ENCODE results near the gene NAIF1.
A peak's percentile ranks its signal among the peaks of the same experiment; 100 is the strongest.
"Not testable (repeated sequence)": the region's sequence is repeated elsewhere in the genome, so short reads cannot be mapped to it uniquely, and the experiment has no call there.

The NAIF1 gene

DNA sequence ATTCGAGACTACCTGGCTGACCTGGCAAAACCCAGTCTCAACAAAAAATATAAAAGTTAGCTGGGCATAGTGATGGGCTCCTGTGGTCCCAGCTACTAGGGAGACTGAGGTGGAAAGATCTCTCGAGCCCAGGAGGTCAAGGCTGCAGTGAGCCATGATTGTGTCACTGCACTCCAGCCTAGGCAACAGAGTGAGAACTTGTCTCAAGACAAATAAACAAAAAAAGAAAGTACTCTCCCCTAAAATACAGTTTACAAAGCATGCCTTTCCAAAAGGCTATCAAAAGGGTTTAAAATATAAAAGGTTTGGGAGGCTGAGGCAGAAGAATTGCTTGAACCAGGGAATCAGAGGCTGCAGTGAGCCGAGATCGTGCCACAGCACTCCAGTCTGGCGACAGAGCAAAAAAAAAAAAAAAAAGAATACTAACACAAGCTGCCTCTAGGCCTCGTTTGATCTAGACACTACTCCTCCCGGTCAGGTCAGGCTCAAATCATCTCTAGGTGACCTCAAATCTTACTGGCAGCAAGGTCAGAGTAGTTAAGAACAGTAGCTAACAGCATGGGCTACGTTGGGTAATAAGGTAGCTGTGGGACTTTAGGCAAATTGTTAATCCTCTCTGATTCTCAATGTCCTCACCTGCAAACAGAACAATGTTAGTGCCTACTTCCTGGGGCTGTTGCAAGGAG lies 9.3 kb downstream of the NAIF1 start:
- no peak for DNase-seq (ENCODE audit: low read depth)

DNA sequence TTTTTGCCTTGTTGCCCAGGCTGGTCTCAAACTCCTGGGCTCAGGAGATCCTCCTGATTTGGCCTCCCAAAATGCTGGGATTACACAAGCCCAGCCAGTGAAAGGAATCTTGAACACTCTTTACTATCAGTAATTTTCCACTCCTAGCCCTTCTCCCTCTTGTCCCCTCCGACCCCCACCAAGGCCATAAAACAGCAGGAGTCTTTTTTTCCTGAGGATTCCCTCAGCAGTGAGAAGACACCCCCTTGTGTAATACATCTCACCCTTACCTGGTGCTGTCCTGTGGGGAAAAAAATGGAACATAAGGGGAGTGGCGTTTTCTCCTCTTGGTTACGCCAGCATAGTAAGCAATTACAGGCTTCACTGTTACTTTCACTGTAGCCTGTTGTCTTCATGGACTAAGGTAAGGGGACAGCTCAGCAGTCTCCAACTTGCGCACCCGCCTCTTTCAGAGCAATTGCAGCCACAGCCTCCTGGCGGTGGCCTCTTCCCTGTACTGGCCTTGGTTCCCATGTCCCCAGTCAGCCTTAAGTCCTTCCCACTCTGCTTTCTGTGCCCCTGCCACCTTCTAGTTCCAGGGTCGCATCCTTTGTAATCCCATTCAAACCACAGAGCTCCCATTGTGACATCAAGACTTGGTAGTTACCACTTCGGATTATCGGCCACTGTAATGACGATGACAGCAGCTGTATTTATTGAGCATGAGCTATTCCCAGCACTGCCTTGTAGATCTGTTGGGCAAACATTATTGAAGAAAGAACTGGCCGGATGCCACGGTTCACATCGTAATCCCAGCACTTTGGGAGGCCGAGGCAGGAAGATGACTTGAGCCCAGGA lies 10.0 kb downstream of the NAIF1 start:
- no peak for DNase-seq (ENCODE audit: low read depth)

DNA sequence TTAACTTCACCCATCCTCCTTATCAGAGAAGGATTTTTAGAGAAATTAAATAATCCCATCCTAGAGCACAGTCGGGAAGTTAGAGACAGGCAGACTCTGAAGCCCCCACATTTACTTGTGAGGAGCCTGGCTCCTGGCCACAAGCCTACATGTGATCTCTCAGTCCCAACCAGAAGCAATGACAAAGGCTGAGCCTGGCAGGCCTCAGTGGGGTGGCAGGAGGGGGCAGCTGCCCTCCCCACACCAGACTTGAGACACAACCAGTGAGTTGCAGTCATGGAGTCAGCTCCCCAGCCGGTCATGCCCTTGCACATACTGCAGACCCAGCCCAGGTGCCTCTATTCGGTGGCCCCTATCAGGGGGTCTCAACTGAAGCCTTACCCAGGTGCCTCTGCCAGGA lies 11.0 kb downstream of the NAIF1 start:
- DNase-seq (ENCODE audit: low read depth), result no peak

DNA sequence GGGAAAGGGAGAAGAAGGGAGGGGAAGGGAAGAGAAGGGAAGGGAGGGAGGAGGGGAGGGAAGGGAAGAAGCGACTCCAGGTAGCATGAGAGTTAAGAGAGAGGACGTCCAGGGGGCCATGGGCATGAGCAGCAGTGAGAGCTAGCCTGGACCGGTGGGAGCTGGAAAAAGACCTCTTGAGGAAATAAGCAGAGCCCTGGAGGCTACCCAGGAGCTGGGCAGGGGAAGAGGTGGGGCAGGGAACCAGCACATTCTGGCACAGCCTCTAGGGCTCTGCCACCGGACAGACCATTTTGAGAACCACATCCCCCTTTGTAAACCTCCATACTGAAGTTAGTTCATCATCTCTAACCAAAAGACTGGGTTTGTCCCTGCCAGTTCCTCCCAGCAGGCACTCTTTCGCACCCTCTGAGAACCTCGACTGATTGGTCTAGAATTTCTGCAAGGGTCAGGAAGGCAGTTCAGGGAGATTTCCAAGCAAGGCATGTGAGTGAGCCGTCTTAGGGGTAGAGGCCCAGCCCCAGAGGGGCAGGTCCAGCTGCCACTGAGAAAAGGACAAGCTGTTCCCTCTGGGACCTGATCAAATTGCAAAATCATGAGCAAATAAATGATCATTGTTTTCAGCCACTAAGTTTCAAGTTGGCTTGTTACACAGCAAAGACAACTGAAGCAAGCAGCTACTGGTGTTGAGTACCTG lies 11.6 kb downstream of the NAIF1 start:
- DNase-seq (ENCODE audit: low read depth), result no peak

DNA sequence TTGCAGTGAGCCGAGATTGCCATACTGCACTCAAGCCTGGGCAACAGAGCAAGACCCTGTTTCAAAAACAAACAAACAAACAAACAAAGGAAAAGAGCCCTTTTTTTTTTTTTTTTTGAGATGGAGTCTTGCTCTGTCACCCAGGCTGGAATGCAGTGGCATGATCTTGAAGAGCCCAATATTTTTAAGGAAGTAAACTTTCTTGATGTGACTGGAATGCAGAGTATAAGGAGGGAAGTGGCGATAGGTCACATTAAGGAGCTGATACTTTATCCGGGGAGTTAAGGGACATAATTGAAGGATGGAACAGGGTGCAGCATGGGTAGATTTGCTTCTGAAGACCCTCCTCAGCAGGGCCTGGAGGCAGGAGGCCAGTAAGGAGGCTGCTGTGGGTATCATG lies 13.0 kb downstream of the NAIF1 start:
- no peak for DNase-seq (ENCODE audit: low read depth)

DNA sequence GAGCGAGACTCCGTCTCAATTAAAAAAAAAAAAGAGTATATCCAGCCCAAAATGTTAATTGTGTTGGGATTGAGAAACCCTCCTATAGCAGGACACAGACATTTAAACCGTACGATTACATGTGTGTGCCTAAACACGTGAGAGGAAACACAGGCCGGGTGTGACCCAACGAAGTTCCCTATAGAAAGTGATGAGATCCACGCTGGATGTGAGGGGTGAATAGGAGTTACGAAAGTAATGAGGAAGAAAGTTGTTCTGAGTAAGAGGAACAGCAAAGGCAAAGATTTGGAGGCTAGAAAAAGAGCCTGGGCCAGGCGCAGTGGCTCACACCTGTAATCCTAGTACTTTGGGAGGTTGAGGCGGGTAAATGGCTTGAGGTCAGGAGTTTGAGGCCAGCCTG lies 13.6 kb downstream of the NAIF1 start:
- no peak for DNase-seq (ENCODE audit: low read depth)

DNA sequence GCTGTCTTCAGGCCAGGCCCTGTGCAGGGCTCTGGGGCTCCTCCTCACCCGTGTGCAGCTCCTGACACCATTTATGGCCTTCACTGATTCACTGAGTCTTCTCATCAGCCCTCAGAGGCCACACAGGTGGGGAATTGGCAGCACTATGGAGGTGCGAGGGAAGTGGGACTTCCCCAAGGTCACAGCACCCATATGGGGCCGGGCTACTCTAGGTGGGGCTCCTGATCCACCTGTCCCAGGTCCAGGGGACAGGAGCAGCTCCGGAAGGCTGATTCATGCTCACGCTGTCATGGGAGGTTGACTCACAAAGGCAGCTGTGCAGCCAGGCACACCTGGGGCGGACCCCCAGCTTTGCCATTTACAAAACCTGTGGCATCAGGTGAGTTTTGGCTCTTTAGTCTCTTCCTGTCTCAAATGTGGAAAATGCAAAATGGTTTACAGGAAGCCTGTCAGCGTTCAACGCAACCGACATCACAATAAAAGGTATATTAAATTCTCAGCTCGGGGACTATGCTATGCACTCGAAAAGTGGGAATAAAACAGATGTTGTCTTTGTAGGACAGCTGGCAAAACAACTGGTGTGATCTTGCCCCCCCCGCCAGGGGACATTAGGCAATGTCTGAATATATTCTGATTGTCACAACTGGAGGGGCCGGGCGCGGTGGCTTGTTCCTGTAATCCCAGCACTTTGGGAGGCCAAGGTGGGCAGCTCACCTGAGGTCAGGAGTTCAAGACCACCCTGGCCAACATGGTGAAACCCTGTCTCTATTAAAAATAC lies 15.0 kb downstream of the NAIF1 start:
- DNase-seq (ENCODE audit: low read depth), result no peak

DNA sequence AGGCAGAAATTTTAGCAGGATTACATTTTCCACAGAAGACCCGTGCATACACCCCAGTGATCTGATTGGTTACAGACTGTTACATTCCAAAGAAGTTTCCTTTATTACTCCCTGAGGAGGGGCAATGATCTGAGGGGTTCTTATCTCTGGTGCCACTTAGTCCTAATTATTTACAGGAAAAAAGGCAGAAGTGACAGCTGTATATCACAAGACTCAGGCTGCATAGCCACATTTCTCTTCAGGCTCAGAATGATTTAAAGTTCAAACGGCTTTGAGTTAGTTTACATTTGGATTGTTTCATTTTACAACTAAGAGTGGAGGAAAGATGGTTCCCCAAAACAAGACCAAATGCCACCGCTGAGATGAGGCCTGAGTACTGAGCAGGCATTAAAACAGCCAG lies 17.3 kb downstream of the NAIF1 start:
- DNase-seq (ENCODE audit: low read depth), result no peak

DNA sequence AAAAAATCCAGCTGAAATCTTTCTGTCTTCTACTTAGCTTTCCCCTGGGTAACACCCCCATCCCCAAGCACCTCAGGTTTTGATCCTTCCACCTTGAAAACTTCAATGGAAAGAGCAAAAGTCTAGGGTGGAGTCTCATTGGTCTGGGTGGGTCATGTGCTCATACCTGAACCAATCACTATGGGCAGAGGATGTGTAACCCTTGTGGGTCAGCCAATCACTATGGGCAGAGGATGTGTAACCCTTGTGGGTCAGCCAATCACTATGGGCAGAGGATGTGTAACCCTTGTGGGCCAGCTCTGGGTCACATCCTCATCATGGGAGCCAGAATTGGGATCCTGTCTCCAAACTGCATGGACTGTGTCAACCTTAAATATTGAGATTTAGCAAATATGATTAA lies 18.5 kb downstream of the NAIF1 start:
- no peak for DNase-seq (ENCODE audit: low read depth)

DNA sequence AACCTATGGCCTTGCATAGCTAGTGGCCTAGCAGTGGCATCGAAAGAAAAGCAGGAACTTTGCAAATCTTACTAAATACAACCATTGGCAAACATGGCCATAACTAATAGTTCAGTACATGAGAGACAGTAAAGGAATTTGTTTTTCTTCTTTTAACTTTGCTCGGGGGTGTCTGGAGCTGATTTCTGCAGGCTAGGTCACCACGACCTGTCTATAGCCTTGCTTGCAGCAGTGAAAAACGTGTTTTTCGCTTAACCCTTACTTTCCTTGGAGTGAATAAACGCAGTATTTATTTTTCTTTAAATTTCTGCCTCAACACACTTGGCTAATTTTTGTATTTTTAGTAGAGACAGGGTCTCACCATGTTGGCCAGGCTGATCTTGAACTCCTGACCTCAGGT lies 19.9 kb downstream of the NAIF1 start:
- DNase-seq (ENCODE audit: low read depth), result no peak

DNA sequence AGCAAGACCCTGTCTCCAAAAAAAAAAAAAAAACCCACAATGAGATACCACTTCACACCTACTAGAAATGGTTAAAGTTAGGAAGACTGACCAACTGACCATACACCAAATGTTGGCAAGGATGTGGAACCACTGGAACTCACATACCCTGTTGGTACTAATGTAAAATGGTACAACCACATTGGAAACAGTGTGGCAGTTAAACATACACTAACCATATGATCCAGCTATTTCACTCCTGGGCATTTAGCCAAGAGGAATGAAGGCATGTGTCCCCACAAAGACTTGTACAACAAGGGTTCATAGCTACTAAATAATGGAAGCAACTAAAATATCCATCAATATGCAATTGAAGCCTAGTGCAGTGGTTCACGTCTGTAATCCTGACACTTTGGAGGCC lies 21.3 kb downstream of the NAIF1 start:
- no peak for DNase-seq (ENCODE audit: low read depth)

DNA sequence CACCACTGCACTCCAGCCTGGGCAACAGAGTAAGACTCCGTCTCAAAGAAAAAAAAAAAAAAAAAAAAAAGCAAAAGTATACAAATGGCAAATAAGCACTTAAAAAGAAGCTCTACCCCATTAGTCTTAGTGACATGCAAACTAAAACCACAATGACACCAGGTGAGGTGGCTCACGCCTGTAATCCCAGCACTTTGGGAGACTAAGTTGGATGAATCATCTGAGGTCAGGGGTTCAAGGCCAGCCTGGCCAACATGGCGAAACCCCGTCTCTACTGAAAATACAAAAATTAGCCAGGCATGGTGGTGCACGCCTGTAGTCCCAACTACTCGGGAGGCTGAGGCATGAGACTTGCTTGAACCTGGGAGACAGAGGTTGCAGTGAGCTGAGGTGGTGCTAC lies 21.7 kb downstream of the NAIF1 start:
- DNase-seq (ENCODE audit: low read depth), result not testable (repeated sequence)

DNA sequence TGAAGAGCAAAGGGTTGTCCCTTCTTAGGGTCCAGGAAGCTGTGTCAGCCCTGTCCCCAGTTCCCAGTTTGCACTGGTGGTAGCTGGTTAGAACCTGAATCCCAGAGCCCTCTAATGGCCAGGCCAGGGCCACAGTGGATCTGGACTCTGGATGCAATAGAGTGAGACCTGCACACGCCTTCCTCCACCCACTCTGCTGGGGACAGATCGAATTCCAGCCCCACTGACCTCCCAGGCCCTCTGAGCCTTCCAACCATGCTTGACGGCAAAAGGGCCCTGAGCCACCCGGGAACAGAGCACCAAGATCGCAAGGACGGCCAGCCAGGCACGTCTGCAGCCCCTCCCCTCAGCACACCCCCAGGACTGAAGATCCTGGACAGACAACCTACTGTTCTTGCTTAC lies 23.7 kb downstream of the NAIF1 start:
- DNase-seq (ENCODE audit: low read depth), result no peak

DNA sequence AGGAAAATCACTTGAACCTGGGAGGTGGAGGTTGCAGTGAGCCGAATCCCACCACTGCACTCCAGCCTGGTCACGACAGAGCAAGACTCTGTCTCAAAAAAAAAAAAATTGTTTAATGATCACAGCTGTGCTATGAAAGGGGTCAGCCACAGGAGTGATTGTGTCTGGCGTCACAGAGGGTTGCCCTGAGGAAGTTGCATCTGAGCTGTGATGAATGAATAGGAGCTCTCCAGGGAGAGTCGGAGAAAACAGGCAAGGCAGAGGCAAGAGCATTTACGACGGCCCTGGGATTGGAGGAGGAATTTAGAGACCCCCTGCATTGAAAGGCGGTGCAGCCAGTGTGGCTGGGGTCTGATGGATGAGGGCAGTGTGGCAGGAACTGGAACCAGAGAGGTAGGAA lies 25.1 kb downstream of the NAIF1 start:
- DNase-seq (ENCODE audit: low read depth), result no peak

DNA sequence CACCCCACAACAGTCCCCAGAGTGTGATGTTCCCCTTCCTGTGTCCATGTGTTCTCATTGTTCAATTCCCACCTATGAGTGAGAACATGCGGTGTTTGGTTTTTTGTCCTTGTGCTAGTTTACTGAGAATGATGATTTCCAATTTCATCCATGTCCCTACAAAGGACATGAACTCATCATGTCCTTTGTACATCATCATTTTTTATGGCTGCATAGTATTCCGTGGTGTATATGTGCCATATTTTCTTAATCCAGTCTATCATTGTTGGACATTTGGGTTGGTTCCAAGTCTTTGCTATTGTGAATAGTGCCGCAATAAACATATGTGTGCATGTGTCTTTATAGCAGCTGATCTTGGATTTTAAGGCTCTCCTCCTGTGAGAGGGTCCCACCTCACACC lies 26.3 kb downstream of the NAIF1 start:
- not testable (repeated sequence) for DNase-seq (ENCODE audit: low read depth)

DNA sequence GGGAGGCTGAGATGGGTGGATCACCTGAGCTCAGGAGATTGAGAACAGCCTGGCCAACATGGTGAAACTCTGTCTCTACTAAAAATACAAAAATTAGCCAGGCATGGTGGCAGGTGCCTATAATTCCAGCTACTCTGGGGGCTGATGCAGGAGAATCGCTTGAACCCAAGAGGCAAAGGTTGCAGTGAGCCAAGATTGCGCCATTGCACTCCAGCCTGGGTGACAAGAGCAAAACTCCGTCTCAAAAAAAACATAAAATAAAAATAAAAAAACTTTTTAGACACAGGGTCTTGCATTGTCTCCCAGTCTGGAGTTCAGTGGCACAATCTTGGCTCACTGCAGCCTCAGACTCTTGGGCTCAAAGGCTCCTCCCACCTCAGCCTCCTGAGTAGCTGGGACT lies 30.6 kb downstream of the NAIF1 start:
- not testable (repeated sequence) for DNase-seq (ENCODE audit: low read depth)

DNA sequence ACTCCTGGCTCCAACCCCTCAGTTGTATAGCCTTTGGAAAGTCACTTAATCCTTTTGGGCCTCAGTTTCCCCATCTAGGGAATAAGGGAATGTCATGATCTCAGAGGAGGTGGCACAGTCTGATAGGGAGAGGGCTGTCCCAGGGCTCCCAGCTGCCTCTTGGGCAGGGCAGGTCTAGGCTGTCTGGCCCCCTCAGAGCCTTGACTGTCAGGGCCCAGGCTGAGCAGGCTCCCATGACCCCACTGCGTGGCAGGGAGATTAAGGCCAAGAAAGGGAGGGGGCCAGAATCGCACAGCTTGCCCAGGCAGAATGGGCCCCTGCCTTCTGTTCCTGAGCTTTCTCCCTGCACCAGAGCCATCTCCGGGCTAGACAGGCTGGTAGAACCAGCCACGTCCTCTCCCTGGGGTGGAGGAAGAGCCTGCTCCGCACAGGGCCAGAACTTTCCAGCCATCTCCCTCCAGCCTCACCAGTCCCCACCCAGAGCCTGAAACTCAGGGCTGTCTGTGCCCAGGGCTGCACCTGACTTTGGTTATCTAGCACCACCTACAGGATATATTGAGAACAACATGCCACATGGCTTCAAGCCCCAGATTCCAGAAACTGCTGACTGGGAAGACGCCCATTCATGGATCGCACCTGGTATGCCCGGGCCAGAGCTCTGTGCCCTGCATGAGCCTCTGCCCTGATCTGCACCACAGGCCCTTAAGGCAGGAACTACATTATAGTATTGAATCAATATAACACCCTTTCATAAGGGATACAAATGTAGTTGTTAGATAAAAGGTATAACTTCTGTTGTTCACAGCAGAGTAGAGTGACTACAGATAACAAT lies 32.1 kb downstream of the NAIF1 start:
- peak; percentile 37 for DNase-seq (ENCODE audit: low read depth)

DNA sequence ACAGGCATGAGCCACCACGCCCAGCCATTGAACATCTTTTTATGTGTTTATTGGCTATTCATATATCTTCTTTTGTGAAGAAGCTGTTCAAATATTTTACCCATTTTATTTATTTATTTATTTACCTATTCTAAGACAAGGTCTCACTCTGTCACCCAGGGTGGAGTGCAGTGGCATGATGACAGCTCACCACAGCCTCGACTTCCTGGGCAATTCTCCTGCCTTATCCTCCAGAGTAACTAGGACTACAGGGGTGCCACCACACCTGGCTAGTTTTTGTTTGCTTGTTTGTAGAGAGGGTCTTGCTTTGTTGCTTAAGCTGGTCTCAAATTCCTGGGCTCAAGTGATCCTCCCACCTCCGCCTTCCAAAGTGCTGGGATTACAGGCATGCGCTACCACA lies 33.5 kb downstream of the NAIF1 start:
- DNase-seq (ENCODE audit: low read depth), result no peak

DNA sequence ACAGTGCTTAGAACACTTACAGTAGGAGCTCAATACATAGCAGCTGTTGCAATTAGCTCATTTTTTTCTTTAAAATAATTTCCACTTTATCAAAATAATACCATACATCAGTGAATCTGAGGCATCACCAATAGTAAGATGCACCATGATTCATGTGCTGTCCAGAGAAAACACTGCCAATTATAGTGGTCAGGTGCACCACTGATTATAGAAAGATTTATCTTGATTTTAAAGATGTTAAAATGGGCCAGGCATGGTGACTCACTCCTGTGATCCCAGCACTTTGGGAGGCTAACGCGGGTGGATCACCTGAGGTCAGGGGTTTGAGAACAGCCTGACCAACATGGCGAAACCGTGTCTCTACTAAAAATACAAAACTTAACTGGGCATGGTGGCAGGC lies 39.4 kb downstream of the NAIF1 start:
- DNase-seq (ENCODE audit: low read depth), result no peak

DNA sequence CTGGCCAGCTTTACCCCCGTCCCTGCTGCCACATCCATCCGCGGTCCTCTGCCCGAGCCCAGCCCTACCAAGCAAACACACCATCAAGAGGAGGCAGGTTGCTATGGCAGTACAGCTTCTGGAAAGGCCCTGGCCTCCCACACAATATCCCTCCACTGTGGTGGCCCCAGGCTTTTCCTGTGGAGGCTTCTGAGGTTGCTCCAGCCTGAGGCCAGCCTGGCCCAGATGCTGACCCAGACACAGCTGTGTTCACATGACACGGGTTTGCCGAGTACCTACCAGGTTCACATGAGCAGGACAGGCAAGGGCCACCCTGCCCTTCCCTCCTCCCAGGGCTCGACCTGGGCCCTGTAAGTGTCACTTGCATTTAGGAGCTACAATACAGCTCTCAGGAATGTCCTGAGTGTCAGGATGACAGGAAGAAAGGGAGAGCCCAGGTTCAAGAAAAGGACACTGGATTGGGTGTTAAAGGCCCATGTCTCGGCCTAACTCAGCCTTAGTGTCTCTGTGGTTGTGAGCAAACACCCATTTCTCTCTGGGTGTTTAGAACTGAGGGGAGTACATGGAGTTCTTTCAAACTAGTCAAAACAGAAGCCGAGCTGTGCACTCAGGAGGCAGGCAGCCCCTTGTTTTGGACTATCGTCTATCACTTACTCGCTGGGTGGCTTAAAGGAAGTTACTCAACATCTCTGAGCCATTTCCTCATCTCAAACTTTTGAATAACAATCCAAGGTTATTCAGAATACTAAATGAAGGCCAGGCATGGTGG lies 40.2 kb downstream of the NAIF1 start:
- no peak for DNase-seq (ENCODE audit: low read depth)
